Measurements from ENCODE around the gene PLSCR3.

The PLSCR3 gene

DNA sequence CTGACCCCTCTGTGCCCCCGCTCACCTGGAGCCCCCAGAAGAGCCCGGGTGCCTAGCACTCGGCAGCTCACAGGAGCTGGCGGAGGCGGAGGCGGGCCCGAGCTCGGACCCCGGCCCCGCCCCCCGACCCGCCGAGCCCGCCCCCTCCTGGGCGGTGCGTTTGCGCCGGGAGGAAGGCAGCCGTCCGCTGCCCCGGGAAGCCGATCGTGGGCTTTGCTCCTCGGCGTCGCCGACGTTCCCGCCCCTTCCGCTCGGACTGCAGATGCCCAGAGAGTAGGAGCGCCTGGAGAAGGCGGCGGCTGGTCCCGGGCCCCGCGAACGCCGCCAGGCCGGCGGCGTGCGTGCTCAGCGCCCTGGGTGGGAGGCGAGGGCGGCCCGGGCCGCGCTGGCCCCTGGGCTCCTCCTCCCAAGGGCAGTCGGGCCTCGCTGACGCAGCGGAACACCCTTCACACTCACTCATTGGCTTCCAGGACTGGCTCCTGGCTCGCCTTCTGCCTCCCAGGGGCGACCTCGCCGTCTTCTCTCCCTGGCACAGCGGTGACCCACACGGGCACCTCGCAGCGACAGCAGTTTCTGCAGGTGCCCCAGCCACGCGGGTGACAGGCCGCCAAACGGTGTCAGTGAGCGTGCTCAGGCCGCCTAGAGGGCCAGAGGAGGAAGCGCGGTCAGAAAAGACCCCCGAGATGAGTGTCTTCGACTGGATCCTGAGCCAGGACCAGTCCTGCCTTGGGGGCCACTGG is at the start of gene PLSCR3:
TSS of gene PLSCR3 (minus strand) at position 74 of the 740 bp plus-strand sequence. CDS start 415 bp downstream, outside the sequence.
- DNase-seq: no peak

DNA sequence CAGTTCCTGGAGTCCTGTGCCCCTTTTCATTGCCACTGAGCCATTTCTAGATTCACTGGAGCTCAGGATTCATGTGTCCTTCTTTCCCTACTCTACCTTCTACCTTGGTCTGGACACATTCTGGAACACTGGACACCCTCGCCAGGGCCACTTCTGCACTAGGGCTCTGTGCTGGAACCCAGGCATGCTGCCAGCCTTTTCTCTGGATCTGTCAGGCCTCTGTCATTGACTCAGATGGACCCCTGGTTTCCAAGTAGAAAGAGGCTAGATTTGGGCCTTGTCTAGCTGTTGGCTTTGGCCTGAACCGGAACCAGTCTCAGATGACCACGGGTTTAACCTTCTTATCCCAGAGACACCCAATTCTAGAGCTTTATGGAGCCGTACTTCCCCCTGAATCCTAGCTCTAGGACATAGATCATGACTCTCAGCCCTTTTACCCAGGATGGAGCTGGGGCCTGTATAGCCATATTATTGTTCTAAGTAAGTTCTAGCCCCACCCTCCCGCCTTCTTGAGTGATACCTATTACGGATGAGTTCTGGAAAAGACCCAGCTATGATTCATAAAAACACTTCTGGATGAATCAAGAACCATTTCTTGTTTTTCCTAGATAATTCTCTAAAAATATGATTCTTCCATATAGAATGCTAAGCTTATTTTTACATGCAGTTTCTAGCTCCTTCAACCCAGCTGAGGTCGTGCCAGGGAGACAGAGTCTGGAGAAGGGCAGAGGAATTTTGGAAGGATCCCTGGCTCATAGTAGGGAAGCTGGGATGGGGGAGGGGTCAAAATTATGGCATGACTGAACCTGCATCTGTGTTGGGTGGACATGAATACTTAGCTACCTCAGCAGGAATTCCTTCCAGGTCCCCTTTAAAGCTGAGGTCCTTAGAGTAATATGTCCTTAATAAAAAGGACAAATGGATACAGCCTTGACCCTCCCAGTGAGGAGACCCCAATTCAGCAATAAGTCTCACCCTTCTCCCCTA is 49.5 kb upstream of the PLSCR3 start:
- DNase-seq: no peak

DNA sequence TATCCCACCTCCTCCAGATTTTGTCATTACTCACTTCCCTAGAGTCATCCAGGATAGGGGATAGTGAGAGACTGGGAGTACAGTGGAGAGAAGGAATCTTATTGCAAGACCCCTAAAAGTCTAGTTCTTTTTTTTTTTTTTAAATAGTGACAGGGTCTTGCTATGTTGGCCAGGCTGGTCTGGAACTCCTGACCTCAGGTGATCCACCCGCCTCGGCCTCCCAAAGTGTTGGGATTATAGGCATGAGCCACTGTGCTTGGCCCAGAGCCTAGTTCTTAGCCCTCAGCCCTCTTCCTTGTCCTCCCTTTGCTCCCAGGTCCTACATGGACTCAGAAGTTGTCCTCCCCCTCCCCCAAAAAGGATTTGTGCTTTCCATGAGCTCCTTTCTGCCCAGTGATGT is 47.8 kb upstream of the PLSCR3 start:
- no peak for DNase-seq

DNA sequence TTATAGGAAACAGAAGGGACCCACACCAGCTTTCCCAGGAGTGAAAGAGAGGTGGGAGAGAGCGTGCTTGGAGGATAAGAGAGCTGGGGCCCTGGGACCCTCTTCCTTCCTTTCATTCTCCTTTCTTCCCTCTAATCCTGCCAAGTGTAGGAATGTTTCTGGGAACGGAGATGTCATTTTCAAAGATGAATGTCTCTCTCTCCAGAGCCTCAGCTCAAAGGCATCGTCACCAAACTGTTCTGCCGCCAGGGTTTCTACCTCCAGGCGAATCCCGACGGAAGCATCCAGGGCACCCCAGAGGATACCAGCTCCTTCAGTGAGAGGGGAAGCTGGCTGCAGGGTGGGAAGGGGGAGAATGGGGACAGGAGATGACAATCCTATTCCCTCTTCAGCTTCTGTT is 46.9 kb upstream of the PLSCR3 start:
- DNase-seq: no peak

DNA sequence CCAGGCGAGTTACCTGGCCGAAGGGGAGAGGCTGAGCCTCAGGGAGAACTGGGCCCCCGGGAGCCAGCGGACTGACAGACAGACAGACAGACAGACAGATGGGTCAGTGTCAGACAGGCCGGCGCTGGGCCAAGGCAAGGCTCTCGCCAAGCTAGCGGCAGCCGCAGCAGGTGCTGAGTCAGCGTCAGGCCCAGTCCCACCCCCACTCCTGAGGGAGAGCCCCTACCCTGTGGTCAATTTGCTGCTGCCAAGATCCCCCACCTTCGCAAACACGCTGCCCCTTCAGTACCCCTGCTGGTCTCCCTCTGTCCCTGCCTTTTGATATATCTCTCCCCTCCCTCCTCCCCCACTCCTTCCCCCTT is 46.5 kb upstream of the PLSCR3 start:
- DNase-seq: no peak

DNA sequence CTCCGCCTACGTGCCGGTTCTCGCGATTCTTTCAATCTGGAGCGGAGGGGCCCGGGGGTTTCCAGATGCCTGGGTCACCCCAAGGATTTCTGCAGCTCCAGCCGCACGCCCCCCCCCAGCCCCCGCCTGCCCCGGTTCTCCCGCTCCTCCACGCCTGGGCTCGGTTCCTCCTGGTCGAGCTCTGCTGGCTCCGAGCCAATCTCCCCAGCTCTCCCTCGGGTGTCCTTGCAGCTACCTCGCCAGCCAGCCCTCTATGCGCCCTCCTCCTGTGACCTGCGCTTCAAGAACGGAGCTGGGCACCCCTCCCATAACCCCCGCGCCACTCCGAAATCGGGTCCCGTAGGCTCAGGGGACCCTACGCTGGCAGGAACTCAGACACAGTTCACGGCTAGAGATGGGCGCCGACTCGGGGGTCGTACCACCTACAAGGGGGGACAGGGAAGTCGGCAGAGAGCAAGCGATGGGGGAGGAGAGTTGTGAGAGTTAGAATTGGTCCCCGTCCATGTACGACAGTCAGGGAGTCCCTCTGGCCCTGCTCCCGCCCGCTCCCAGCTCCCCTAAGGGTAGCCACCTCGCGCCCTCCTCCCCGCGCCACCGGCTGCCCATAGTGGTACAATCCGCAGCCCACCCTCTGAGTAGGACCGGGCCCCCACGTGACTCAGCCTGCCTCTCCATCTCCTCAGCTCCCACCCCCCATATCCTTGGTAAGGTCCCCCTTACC is 45.9 kb upstream of the PLSCR3 start:
- no peak for DNase-seq

DNA sequence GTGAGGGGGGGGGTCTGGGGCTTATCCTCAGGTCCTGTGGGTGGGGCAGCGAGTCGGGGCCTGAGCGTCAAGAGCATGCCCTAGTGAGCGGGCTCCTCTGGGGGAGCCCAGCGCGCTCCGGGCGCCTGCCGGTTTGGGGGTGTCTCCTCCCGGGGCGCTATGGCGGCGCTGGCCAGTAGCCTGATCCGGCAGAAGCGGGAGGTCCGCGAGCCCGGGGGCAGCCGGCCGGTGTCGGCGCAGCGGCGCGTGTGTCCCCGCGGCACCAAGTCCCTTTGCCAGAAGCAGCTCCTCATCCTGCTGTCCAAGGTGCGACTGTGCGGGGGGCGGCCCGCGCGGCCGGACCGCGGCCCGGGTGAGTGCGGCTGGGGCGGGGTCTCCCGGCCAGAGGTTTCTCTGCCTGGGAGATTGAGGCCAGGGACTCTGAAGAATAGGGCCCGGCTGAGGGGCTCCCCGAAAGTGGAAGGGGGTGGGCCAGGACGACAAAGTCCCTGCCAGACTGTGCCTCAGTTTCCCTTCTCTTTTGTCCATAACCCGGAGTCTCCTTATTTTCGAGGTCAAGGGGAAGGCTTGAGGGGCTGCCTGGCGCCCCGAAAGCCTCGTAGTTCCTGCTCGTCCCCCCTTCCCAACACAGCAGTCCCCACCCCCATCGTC is 45.3 kb upstream of the PLSCR3 start, which contains the start of gene FGF11:
TSS of gene FGF11 (plus strand) at position 51 of the 651 bp plus-strand sequence. CDS start at position 160, 109 bp downstream.
- DNase-seq: no peak

DNA sequence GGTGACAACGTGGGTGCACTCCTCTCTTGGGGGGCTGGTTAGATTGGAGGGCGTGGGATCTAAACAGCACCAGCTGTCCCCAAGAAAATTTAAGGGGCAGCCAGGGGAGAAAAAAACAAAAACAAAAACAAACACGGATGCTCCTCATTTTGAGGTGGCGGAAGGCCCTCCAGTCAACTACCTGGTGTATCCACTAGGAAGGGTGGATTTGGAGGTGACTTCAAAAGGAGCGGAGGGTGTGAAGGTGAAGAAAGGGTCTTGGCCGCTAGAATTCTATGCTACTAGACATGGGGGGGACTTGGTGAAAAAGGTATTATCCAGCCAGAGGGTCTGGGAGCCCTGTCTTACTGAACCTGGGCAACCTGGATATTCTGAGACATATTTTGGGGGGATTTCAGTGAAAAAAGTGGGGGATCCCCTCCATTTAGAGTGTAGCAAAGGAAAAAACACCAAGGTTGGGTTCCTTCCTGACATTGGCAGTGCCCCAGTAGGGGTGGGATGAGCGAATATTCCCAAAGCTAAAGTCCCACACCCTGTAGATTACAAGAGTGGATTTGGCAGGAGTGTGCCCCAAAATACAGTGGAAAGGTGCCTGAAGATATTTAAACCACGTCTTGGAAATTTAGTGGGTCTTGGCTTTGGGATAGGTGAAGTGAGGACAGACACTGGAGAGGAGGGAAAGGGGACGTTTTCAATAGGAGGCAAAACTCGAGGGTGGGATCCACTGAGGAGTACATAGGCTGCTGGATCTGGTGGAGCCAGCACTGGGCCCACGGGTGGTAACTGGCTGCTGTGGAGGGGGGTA is 44.5 kb upstream of the PLSCR3 start:
- no peak for DNase-seq

DNA sequence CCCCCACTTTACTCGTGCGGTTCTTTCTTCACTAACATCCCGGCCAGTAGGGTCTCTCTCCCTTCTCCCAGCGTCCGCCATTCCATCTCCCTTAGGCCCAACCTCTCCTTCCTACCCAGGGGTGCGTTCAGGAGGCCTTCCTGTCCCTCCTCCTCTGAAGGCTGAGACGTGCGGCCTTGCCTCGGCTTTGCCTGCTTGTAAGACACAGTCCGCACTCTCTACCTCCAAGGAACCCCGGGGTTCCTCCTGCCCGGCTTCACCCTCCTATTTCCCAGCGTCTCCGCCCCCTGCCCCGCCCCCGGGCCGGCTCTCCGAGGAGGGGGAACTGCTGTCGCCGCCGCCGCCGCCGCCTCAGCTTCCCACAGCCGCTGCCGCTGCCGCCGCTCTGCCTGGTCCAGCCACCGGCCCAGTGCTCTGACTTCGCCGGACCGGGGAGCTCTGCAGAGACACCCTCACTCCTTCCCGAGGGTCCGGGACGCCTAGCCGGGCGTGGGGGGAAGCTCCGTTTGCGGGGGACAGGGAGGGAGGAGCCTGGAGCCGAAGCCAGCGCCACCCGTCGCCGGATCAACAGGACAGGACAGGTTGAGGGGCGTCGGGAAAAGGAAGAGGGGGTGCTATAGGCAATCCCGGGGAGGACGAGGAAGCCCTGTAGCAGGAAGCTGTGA is 43.8 kb upstream of the PLSCR3 start:
- DNase-seq: no peak

DNA sequence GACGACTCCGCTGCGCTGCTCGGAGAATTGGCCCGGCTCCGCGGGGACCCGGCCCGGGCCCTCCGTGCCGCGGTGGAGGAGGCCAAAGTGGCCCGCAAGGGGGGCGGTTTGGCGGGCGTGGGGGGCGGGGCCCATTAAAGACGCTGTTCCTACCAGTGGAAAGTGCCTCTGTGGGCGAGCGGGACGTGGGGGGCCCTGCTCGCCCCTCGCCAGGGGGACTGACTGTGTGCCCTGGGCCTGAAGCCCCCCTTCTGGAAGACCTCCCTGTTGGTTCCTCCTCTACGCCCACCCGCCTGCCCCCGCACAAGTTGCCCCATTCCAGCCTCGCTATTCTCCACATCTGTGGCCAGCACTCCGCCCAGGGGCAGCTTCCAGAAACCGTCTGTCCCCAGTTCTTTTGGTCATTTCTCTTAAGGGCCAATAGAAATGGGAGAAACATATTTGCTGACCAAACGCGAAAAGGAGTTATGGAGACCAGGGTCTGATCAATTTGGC is 43.1 kb upstream of the PLSCR3 start:
- DNase-seq: no peak

DNA sequence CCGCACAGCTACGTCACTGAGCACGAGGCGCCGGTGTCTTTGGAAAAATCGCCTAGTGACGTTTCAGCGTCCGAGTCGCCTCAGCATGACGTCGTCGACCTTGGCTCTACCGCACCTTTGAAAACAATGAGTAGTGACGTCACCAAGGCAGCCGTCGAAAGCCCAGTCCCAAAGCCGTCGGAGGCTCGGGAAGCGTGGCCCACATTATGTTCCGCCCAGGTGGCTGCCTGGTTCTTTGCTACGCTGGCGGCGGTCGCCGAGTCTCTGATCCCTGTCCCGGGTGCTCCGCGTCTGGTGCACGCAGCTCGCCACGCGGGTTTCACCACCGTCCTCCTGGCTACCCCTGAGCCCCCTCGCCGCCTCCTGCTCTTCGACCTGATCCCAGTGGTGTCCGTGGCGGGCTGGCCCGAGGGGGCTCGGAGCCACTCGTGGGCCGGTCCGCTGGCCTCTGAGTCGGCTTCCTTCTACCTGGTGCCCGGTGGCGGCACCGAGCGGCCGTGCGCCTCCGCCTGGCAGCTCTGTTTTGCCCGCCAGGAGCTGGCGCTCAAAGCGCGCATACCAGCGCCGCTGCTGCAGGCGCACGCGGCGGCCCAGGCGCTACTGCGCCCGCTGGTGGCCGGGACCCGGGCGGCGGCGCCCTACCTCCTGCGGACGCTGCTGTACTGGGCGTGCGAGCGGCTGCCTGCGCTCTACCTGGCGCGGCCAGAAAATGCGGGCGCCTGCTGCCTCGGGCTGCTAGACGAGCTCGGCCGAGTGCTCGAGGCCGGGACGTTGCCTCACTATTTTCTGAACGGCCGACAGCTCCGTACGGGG is 42.4 kb upstream of the PLSCR3 start:
- no peak for DNase-seq

DNA sequence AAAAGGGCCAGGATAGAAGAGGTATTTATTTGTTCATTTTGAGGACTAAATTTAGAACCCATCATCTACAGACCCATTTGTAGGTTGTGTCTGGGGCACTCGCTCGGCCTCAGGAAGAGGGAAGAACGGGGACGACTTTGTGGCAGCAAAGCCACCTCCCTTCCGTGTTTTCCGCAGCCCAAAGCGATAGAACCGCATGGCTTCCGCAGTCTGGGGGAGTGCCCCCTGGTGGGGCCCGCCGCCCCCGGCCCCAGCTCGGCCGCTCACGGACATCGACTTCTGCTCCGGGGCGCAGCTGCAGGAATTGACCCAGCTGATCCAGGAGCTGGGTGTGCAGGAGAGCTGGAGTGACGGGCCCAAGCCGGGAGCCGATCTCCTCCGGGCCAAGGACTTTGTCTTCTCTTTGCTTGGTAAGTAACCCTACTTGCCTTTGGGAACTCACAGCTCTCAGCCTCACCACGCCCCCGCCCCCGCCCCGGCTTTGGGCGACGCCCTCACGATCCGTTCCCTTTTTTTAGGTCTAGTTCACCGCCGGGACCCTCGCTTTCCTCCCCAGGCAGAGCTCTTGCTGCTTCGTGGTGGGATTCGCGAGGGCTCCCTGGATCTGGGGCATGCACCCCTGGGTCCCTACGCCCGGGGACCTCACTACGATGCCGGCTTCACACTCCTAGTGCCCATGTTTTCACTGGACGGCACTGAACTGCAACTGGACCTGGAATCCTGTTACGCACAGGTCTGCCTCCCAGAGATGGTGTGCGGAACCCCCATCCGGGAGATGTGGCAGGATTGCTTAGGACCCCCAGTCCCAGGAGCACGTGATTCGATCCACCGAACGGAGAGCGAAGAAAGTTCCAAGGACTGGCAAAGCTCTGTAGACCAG is 41.6 kb upstream of the PLSCR3 start:
- no peak for DNase-seq

DNA sequence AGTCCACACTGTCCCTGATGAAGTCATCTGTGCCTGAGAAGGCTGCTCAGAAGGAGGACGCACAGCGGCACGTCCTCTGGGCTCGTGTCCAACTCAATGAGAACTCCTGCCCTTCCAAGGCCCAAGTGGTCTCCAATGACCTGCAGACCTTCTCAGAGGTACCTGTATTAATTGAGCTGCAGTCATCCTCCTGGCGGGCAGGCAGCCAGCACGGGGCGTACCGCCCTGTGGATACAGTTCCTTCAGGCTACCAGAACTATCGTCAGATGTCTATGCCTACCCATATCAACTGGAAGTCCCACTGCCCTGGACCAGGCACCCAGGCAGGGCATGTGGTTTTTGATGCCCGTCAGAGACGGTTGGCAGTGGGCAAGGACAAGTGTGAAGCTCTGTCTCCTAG is 38.0 kb upstream of the PLSCR3 start:
- DNase-seq: no peak

DNA sequence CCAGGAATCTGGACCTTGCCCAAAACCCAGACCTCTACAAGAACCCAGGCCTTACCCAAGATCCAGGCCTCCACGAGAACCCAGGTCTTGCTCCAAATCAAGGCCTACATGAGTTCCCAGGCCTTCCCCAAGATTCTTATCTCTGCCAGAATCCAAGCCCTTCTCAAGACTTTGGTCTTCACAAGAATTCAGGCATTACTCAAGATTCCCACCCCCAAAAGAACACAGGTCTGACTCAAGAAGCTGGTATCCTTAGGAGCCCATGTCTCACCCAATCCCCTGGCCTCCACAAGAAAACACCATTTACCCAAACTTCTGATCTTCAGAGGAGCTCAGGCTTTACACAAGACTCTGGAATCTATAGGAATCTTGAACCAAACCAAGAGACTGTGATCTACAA is 36.9 kb upstream of the PLSCR3 start:
- DNase-seq: no peak

DNA sequence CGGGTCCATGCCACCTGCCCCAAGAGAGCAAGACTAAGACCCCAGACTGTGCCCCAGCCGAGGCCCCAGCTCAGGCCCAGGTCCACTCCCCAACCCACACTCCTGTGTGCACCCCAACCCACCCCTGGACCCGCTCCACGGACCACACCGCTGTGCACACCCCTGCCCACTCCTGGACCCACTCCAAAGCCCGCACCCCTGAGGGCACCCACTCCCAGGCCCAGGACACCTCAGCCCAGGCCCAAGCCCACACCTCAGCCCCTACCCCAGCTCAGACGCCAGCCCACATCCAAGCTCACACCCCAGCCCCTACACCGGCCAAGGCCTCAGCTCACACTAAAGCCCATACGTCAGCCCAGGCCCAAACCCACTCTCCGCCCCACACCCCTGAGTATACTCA is 35.4 kb upstream of the PLSCR3 start:
- DNase-seq: no peak

DNA sequence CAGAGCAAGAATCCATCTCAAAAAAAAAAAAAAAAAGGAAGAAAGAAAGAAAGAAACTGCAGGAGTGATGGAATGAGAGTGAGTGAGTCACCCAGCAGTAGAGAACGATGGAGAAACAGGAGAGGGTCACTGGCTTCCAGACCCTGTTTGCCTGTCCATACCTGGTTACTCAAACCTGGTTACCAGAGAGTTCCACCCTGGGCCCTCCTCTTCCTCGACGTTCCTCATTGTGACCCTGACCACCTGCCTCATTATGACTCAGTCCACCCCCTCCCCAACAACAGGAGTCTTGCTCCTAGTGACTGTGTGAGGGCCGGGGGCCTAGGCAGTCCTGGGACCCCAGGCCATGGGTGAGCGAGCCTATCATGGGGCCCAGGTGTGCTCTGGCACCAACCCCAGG is 34.2 kb upstream of the PLSCR3 start, which contains the start of gene SPEM3:
TSS of gene SPEM3 (plus strand) at position 301 of the 400 bp plus-strand sequence. CDS start at position 347, 46 bp downstream.
- DNase-seq: no peak

DNA sequence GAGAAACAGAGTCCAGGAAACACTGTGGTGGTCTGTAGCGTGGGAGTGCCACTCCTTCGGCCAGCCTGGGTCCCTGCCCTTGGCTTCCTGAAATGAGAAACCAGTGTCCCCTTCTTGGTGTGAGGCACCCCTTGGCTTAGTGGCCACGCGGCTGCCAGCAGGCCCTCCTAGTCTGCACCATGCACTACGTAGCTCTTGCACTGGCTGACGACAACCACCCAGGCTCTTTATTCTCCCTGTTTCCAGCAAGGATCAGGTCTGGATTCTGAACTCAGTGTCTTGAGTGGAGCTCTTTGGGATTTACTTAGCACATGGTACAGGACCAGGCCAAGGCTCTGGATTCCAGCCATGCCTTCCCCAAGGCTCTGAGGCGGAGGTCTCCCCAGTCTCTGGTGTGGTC is 33.2 kb upstream of the PLSCR3 start:
- DNase-seq: no peak

DNA sequence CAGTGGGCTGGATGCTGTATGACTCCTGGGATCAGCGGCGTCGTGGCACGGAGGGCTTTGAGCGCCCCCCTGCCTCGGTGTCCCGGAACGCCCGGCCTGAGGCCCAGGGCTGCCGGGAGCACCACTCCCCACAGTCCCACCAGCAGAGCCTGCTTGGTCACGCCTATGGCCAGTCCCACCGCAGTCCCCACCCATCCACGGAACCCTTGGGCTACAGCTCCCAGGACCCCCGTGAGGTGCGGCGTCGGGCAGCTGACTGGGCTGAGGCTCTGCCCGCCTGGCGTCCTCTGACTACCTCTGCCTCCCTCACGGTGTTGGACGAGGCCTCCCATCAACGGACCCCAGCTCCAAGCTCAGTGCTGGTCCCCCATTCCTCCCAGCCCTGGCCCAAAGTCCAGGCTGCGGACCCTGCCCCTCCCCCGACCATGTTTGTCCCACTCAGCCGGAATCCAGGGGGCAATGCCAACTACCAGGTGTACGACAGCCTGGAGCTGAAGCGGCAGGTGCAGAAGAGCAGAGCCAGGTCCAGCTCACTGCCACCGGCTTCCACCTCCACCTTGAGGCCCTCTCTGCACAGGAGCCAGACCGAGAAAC is 32.7 kb upstream of the PLSCR3 start:
- DNase-seq: no peak

Data from SIG-M5 (cell line).